ENCODE results near the gene KAZN.

Gene KAZN

GRCh38 chr1:14986168-14986567 is 387.7 kb downstream of the KAZN start:
- no peak for TF ChIP-seq CTCF (IDR thresholded peaks at IDR 0.05; ENCODE audit: low read depth, low read length, missing control alignments)
- DNase-seq (ENCODE audit: low read depth) = no peak
- in situ Hi-C loops (cut with HindIII; ENCODE audit: low sequenced_read_pairs) = no loop called here
- no peak overlapping the region for H3K4me3 ChIP-seq (ENCODE audit: low read depth, low read length)

GRCh38 chr1:14987829-14988603 is 389.5 kb downstream of the KAZN start:
- in situ Hi-C loops (cut with HindIII; ENCODE audit: low sequenced_read_pairs) = no loop called here
- no peak overlapping the region for H3K4me3 ChIP-seq (ENCODE audit: low read depth, low read length)
- TF ChIP-seq CTCF (IDR thresholded peaks at IDR 0.05; ENCODE audit: low read depth, low read length, missing control alignments) = no peak
- DNase-seq (ENCODE audit: low read depth) = no peak

GRCh38 chr1:14988636-14989035 is 390.2 kb downstream of the KAZN start:
- DNase-seq (ENCODE audit: low read depth) = no peak
- H3K4me3 ChIP-seq (ENCODE audit: low read depth, low read length) = no peak overlapping the region
- in situ Hi-C loops (cut with HindIII; ENCODE audit: low sequenced_read_pairs) = no loop called here
- no peak for TF ChIP-seq CTCF (IDR thresholded peaks at IDR 0.05; ENCODE audit: low read depth, low read length, missing control alignments)

GRCh38 chr1:14989931-14990728 is 391.6 kb downstream of the KAZN start:
- DNase-seq (ENCODE audit: low read depth) = no peak
- TF ChIP-seq CTCF (IDR thresholded peaks at IDR 0.05; ENCODE audit: low read depth, low read length, missing control alignments) = no peak
- in situ Hi-C loops (cut with HindIII; ENCODE audit: low sequenced_read_pairs) = no loop called here

GRCh38 chr1:14993414-14993813 is 394.9 kb downstream of the KAZN start:
- in situ Hi-C loops (cut with HindIII; ENCODE audit: low sequenced_read_pairs) = no loop called here
- no peak for DNase-seq (ENCODE audit: low read depth)
- no peak for TF ChIP-seq CTCF (IDR thresholded peaks at IDR 0.05; ENCODE audit: low read depth, low read length, missing control alignments)
- no peak overlapping the region for H3K4me3 ChIP-seq (ENCODE audit: low read depth, low read length)

More at GRCh38 chr1:14989931-14990728, 391.6 kb downstream of the KAZN start:
- H3K4me3 ChIP-seq (ENCODE audit: low read depth, low read length) = no peak overlapping the region

GRCh38 chr1:14994148-14994547 is 395.7 kb downstream of the KAZN start:
- in situ Hi-C loops (cut with HindIII; ENCODE audit: low sequenced_read_pairs) = no loop called here
- no peak overlapping the region for H3K4me3 ChIP-seq (ENCODE audit: low read depth, low read length)
- no peak for DNase-seq (ENCODE audit: low read depth)
- TF ChIP-seq CTCF (IDR thresholded peaks at IDR 0.05; ENCODE audit: low read depth, low read length, missing control alignments) = no peak

Measured in astrocyte of the cerebellum (primary cell).